Body of pancreas (tissue), 4 donors: Measurements from ENCODE around the gene GMDS.

Experiments used
- CTCF ChIP-seq, 7 experiments: fragments of 450-650 bp in 4 of 7; fragments of 200-600 bp in 3 of 7; sonication (generic) in 3 of 7; IDR thresholded peaks; one replicate each; pipeline ENCODE4 v1.5.1; 2016 to 2019; ENCODE audit warnings: antibody characterized with exemption in 7 of 7
- POLR2A ChIP-seq, 3 donors: fragments of 450-650 bp; IDR thresholded peaks; one replicate each; pipeline ENCODE4 v1.6.1; 2016; ENCODE audit warnings: antibody characterized with exemption in 3 of 3, mild to moderate bottlenecking in 2 of 3

DNA sequence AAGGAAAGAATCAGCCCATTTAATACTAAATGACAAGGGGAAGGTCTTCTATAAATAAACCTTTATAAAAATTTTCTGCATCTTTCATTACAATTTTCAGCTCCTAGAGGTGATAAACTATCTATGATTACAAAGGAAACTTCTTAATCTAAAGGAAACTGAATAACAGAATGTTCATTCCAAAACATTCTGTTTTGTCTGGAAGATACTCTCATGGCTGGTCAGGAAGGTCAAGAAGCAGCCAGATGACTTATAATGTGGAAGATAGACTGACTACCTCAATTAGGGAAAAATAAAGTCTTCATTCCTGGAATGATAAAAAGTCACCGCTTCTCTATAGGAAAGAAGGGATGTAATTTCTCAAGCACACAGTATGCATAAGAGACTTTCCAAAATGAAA is 131.3 kb downstream of the GMDS start:
- TF ChIP-seq CTCF (IDR thresholded peaks at IDR 0.05) = no peak
- no peak for TF ChIP-seq POLR2A (IDR thresholded peaks at IDR 0.05)
